LNCAP (cell line): ENCODE results near the gene AKT1S1.

Experiments
- TF ChIP-seq, protein P1 (sequence below): fragments of 450-650 bp; IDR thresholded peaks from 2 replicates; pipeline ENCODE4 v1.5.1; 2017; ENCODE audit warnings: mild to moderate bottlenecking

Gene AKT1S1

DNA sequence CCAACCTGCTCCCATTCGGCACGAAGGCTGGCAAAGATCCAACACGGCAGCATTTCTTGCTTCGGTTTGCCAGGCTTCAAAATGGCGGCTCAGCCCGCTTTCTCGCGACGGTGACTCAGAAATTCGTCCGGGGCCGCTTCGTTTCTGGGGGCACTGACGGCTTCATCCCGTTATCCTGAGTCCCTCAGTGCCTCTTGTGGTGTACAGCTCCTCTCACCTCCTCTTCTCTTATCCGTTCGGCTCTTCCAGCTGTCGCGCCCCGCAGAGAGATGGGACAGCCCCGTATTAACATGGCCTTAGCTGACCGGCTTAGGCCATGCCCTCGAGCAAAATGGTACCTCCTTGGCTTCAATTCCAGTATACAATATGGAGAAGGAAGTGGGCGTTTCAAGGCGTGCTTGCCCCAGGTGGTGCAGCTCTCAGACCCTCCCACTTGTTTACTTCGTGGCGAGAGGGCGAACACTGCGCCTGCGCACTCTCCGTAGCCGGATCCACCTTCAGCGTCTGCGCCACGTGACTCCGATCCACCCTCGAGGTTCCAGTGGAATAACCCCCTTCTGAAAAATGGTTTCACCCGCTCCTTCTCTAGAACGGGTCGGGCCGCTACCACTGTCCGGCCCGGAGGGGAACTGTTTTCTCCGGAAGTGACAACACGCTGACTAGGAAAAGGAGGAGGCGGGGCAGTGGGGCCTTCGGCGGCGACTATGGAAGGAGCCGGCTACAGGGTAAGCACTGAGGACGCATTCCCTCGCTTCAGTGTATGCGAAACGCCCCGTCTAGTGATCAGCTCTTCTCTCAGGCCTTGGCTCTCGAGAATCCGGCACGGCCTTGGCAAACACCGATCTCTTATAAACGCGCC, at the start of gene AKT1S1, which contains the start of gene TBC1D17:
TSS of gene AKT1S1 (minus strand) at position 336 of the 859 bp plus-strand sequence. CDS start 4,060 bp downstream, outside the sequence.
TSS of gene TBC1D17 (plus strand) at position 683 of the 859 bp plus-strand sequence. CDS start at position 705, 22 bp downstream.
- TF ChIP-seq, protein P1, sequence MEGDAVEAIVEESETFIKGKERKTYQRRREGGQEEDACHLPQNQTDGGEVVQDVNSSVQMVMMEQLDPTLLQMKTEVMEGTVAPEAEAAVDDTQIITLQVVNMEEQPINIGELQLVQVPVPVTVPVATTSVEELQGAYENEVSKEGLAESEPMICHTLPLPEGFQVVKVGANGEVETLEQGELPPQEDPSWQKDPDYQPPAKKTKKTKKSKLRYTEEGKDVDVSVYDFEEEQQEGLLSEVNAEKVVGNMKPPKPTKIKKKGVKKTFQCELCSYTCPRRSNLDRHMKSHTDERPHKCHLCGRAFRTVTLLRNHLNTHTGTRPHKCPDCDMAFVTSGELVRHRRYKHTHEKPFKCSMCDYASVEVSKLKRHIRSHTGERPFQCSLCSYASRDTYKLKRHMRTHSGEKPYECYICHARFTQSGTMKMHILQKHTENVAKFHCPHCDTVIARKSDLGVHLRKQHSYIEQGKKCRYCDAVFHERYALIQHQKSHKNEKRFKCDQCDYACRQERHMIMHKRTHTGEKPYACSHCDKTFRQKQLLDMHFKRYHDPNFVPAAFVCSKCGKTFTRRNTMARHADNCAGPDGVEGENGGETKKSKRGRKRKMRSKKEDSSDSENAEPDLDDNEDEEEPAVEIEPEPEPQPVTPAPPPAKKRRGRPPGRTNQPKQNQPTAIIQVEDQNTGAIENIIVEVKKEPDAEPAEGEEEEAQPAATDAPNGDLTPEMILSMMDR = no peak

DNA sequence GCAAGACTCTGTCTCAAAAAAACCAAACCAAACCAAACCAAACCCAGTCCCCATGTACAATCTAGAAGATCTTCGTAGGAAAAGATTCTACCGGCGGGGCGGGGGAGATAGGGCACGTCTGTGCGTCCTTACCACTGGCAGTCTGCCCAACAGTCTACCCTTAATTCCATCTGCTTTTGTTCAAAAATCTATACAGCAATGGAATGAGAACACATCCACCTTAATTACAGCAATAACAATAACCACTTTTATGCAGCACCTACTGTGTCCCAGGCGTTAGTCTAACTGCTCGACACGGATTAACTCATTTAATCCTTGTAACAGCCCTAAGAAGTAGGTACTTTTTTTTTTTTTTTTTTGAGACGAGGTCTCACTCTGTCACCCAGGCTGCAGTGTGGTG, 49.4 kb upstream of the AKT1S1 start:
- TF ChIP-seq, protein P1 = no peak

DNA sequence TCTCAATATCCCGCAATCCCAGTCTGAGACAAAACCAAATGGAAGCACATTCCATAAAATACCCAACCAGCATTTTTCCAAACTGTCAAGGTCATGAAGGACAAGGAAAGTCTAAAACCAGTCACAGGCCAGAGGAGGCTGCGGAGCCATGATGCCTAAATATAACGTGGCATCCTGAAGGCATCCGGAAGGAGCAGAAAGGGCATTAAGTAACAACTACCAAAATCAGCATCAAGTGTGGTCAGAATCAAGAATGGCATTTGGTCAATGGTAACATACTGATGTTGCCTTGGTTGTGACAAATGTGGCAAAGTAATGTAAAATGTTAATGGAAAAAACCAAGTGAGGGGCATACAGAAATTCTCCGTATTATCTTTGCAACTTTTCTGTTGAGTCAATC, 48.3 kb upstream of the AKT1S1 start:
- TF ChIP-seq, protein P1 = no peak

- TF ChIP-seq, protein P1 = no peak
Measured at GRCh38 chr19:49924004-49924880, 47.1 kb upstream of the AKT1S1 start.

DNA sequence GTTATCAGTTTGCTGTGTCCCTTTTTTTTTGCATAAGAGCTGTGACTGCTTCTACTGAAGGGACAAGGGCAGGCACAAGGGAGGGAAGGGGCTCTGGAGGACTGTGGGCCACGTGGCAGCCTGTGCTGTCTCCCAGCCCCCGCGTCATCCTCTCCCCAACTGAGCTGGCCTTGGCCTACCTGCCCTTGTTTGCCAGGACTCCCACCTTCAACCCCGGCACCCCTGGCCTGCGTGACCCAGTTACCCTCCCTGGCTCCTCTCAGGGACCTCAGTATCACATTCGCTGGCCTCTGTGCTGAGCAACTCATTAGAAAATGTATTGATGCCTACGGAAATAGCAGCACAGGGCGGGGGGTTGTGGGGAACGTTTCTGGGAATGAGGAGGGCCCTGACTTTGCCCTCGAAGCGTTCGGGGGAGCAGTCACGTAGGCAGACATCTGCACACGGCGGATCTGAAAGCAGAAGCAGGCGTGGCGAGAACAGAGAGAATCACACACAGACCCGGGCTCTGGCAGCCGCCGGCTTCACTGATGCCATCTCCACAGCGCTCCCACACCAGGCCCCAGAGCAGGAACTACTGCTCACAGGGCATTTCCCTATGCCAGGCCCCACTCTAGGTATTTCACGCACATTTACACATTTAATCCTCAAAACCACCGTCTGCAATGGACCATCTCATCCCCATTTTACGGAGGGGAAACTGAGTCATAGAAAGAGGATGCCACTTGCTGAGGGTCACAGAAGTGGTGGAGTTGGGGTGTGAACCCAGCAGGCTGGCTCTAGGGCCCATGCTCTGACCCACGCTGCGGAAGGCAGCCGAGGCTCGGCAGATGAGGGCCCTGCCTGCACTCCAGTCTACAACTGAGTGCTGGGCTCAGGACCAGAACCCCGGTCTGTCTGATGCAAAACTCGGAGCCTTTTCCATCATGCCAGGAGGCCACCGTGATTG, 46.2 kb upstream of the AKT1S1 start:
- TF ChIP-seq, protein P1 = no peak

DNA sequence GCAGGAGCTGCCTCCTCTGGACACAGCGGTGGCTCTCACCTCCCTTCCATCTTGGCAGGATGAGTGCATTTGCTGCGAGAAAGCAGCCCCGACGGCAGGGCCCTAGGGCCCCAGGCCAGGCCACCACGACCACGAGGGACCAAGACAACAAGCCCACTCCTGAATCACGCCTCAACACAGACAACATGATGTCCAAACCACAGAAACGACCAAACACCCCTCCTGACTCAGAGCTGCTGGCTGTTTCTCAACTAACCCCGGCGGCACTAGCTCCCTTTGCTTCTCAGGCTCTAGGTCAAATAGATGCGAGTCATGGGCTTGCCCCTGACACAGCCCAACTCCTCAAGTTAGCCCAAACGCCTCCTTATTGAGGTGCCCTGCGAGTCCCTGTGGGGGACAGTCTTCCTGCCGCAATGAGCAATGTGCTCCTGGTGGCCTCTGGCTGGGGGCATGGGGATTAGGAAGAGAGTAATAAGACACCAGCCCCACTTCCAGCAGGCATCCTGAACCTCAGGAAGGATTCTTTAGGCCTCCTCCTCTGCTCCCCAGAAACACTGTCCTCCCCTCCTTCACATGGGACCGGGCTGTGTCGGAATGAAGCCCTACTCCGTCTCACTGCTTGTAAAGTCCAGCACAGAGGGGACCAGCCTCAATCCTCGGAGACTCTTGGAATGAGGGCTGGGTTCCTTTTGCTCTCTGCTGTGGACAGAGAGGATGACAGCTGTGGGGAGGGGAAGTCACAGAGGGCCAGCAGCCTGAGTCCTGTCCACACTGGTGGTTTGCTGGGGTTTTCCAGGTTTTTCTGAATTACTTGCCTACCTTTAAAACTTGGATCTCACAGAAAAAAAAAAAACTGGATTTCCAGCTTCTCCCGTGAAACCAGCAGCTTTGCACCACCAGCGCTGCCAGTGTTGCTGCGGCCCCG, 45.0 kb upstream of the AKT1S1 start:
- TF ChIP-seq, protein P1 = no peak
